Loucy (cell line): ENCODE measurements around the gene INF2.
"Not testable (repeated sequence)": the region's sequence is repeated elsewhere in the genome, so short reads cannot be mapped to it uniquely, and the experiment has no call there.

Source experiments
- H2AFZ ChIP-seq: fragments of 200-600 bp; sonication (generic); 2 replicates; pipeline ENCODE4 v1.6.0; 2016; ENCODE audit warnings: antibody characterized with exemption, mild to moderate bottlenecking, low read length, moderate library complexity
- H3F3A ChIP-seq: fragments of 200-600 bp; 2 replicates; pipeline ENCODE4 v1.6.0; 2016; ENCODE audit warnings: antibody characterized with exemption, low read depth, mild to moderate bottlenecking
- H3K27me3 ChIP-seq: fragments of 200-600 bp; sonication (generic); 2 replicates; pipeline ENCODE4 v1.6.1; 2014; ENCODE audit warnings: low read length, mild to moderate bottlenecking; ENCODE audit not compliant: insufficient read depth, poor library complexity, severe bottlenecking
- H3K36me3 ChIP-seq: fragments of 200-600 bp; sonication (generic); 2 replicates; pipeline ENCODE4 v1.6.1; 2016; ENCODE audit warnings: low read length; ENCODE audit not compliant: insufficient read depth
- H3K4me1 ChIP-seq: fragments of 200-600 bp; sonication (generic); 2 replicates; pipeline ENCODE4 v1.5.1; 2014; ENCODE audit warnings: low read length, mild to moderate bottlenecking; ENCODE audit not compliant: insufficient read depth, poor library complexity, severe bottlenecking
- H3K4me2 ChIP-seq: fragments of 200-600 bp; sonication (generic); 2 replicates; pipeline ENCODE4 v1.6.0; 2014; ENCODE audit warnings: antibody characterized with exemption, low read length, low read depth, mild to moderate bottlenecking; ENCODE audit not compliant: poor library complexity, severe bottlenecking
- H3K4me3 ChIP-seq: fragments of 200-600 bp; sonication (generic); 2 replicates; pipeline ENCODE4 v1.5.1; 2014; ENCODE audit warnings: low read length, mild to moderate bottlenecking, mixed read lengths; ENCODE audit not compliant: poor library complexity, severe bottlenecking
- H3K79me2 ChIP-seq: fragments of 200-600 bp; sonication (generic); 2 replicates; pipeline ENCODE4 v1.6.1; 2014; ENCODE audit warnings: low read length; ENCODE audit not compliant: insufficient read depth
- H3K9ac ChIP-seq: fragments of 200-600 bp; sonication (generic); 2 replicates; pipeline ENCODE4 v1.6.0; 2014; ENCODE audit warnings: mild to moderate bottlenecking, low read depth, low read length, moderate library complexity; ENCODE audit not compliant: poor library complexity, severe bottlenecking
- H3K9me2 ChIP-seq: fragments of 200-600 bp; sonication (generic); replicated peaks from 2 replicates; pipeline ENCODE4 v1.6.1; 2016; ENCODE audit warnings: low read depth, low read length, mixed read lengths
- H3K9me3 ChIP-seq: fragments of 200-600 bp; sonication (generic); 2 replicates; pipeline ENCODE4 v1.6.1; 2014; ENCODE audit warnings: mild to moderate bottlenecking, antibody characterized with exemption, low read length, low read depth; ENCODE audit not compliant: insufficient read depth
- H4K20me1 ChIP-seq: fragments of 200-600 bp; sonication (generic); 2 replicates; pipeline ENCODE4 v1.6.0; 2014; ENCODE audit warnings: antibody characterized with exemption, low read length, mild to moderate bottlenecking; ENCODE audit not compliant: insufficient read depth, poor library complexity, severe bottlenecking
- CTCF ChIP-seq: fragments of 200-600 bp; sonication (generic); conservative IDR thresholded peaks from 2 replicates; pipeline ENCODE4 v1.5.1; 2014; ENCODE audit warnings: mild to moderate bottlenecking, antibody characterized with exemption, low read length
- EZH2phosphoT487 ChIP-seq: fragments of 200-600 bp; IDR thresholded peaks from 2 replicates; pipeline ENCODE4 v1.6.1; 2018; ENCODE audit warnings: antibody characterized with exemption, mild to moderate bottlenecking, moderate library complexity, borderline replicate concordance

INF2 gene

GRCh38 chr14:104659764-104660523 lies 29.5 kb upstream of the INF2 start:
- Histone ChIP-seq H3K4me1 (no peaks in the 10 kb centered on the region), H3K9me3 (no peaks in the 10 kb centered on the region), H3K4me3 (no peak overlapping the region), H3F3A (no peaks in the 10 kb centered on the region), H2AFZ (no peak overlapping the region), H3K27me3 (no peaks in the 10 kb centered on the region), H4K20me1 (no peaks in the 10 kb centered on the region), H3K36me3 (no peaks in the 10 kb centered on the region), H3K9ac (no peak overlapping the region), H3K9me2 (no peaks in the 10 kb centered on the region), H3K79me2 (no peaks in the 10 kb centered on the region), H3K4me2 (no peak overlapping the region)
- TF ChIP-seq CTCF (no peak), EZH2phosphoT487 (no peak)

GRCh38 chr14:104660597-104660996 lies 28.8 kb upstream of the INF2 start:
- Histone ChIP-seq H3K4me2 (no peak overlapping the region), H2AFZ (no peak overlapping the region), H4K20me1 (no peaks in the 10 kb centered on the region), H3K4me3 (no peak overlapping the region), H3K36me3 (no peaks in the 10 kb centered on the region), H3K4me1 (peaks cover 4% of the 10 kb centered on the region), H3K9me2 (no peaks in the 10 kb centered on the region), H3K27me3 (no peaks in the 10 kb centered on the region), H3K9me3 (no peaks in the 10 kb centered on the region), H3K9ac (no peak overlapping the region), H3K79me2 (no peaks in the 10 kb centered on the region), H3F3A (no peaks in the 10 kb centered on the region)
- TF ChIP-seq EZH2phosphoT487 (no peak), CTCF (no peak)

- H3K4me1 ChIP-seq = peaks cover 5% of the 10 kb centered on the region
These were observed 28.3 kb upstream of the INF2 start for GRCh38 chr14:104661086-104661485.

GRCh38 chr14:104661528-104662157 lies 27.8 kb upstream of the INF2 start:
- H3K9me3 ChIP-seq, H3K9me2 ChIP-seq, H4K20me1 ChIP-seq, H3F3A ChIP-seq, H2AFZ ChIP-seq, H3K4me1 ChIP-seq, H3K4me2 ChIP-seq, H3K36me3 ChIP-seq, H3K27me3 ChIP-seq, H3K4me3 ChIP-seq, H3K9ac ChIP-seq, H3K79me2 ChIP-seq: not testable (repeated sequence)

More at GRCh38 chr14:104661086-104661485, 28.3 kb upstream of the INF2 start:
- no peaks in the 10 kb centered on the region for H3K9me2 ChIP-seq
- no peaks in the 10 kb centered on the region for H3K9me3 ChIP-seq
- no peaks in the 10 kb centered on the region for H3F3A ChIP-seq
- no peaks in the 10 kb centered on the region for H3K79me2 ChIP-seq
- no peaks in the 10 kb centered on the region for H4K20me1 ChIP-seq
- TF ChIP-seq CTCF (no peak), EZH2phosphoT487 (no peak)
- H3K36me3 ChIP-seq = no peaks in the 10 kb centered on the region
- no peak overlapping the region for H3K4me2 ChIP-seq
- no peak overlapping the region for H3K4me3 ChIP-seq
- H3K9ac ChIP-seq = no peak overlapping the region
- H2AFZ ChIP-seq = no peak overlapping the region
- no peaks in the 10 kb centered on the region for H3K27me3 ChIP-seq

GRCh38 chr14:104662472-104662871 lies 26.9 kb upstream of the INF2 start:
- not testable (repeated sequence) for H3K9me2 ChIP-seq, H3K4me3 ChIP-seq, H3F3A ChIP-seq, H3K9ac ChIP-seq, H3K27me3 ChIP-seq, H4K20me1 ChIP-seq, H3K79me2 ChIP-seq, H2AFZ ChIP-seq, H3K4me2 ChIP-seq, H3K36me3 ChIP-seq, H3K4me1 ChIP-seq, H3K9me3 ChIP-seq
